Measurements from ENCODE around the gene HOMER3.
"Not testable (repeated sequence)": the region's sequence is repeated elsewhere in the genome, so short reads cannot be mapped to it uniquely, and the experiment has no call there.

The HOMER3 gene

GRCh38 chr19:18952364-18953003, 11.5 kb upstream of the HOMER3 start:
- DNase-seq = not testable (repeated sequence)

- DNase-seq = peak; percentile 19
These were observed 10.8 kb upstream of the HOMER3 start for GRCh38 chr19:18951721-18952281.

- DNase-seq = no peak
These were observed 8.8 kb upstream of the HOMER3 start for GRCh38 chr19:18949858-18950257.

GRCh38 chr19:18948976-18949356, 7.9 kb upstream of the HOMER3 start:
- no peak for DNase-seq

- no peak for DNase-seq
These were observed 7.3 kb upstream of the HOMER3 start for GRCh38 chr19:18948075-18948975.

GRCh38 chr19:18946918-18947317, 5.9 kb upstream of the HOMER3 start:
- no peak for DNase-seq

- DNase-seq = no peak
These were observed 5.3 kb upstream of the HOMER3 start for GRCh38 chr19:18946335-18946734.

- no peak for DNase-seq
These were observed 4.3 kb upstream of the HOMER3 start for GRCh38 chr19:18945297-18945696.

- no peak for DNase-seq
These were observed 2.4 kb upstream of the HOMER3 start for GRCh38 chr19:18943465-18943864.

GRCh38 chr19:18942692-18943091, 1.7 kb upstream of the HOMER3 start:
- DNase-seq = no peak

GRCh38 chr19:18941628-18942354, 774 bp upstream of the HOMER3 start:
- no peak for DNase-seq

- DNase-seq = peak; percentile 71
These were observed 872 bp downstream of the HOMER3 start for GRCh38 chr19:18939922-18940768.

- no peak for DNase-seq
These were observed 1.9 kb downstream of the HOMER3 start for GRCh38 chr19:18939163-18939562.

GRCh38 chr19:18933297-18933696, 7.7 kb downstream of the HOMER3 start:
- DNase-seq = no peak

- DNase-seq = peak; percentile 22
These were observed 8.7 kb downstream of the HOMER3 start for GRCh38 chr19:18932216-18932841.

GRCh38 chr19:18931316-18932162, 9.5 kb downstream of the HOMER3 start:
- DNase-seq = no peak

- no peak for DNase-seq
These were observed 11.7 kb downstream of the HOMER3 start for GRCh38 chr19:18929311-18929710.

- no peak for DNase-seq
These were observed 12.8 kb downstream of the HOMER3 start for GRCh38 chr19:18928018-18928805.

- DNase-seq = no peak
These were observed 16.3 kb downstream of the HOMER3 start for GRCh38 chr19:18924684-18925213.
